Suprapubic skin (tissue), 3 donors: ENCODE results near the gene STX2.

Experiments used
- POLR2A ChIP-seq, 2 donors: fragments of 450-650 bp; IDR thresholded peaks; one replicate each; pipeline ENCODE4 v1.6.1; 2017; ENCODE audit warnings: antibody characterized with exemption in 2 of 2, mild to moderate bottlenecking in 2 of 2, moderate library complexity in 2 of 2
- TF ChIP-seq, protein P1 (sequence below), 2 donors: fragments of 200-600 bp in 1 of 2; fragments of 450-650 bp in 1 of 2; sonication (generic) in 1 of 2; IDR thresholded peaks; one replicate each; pipeline ENCODE4 v1.5.1; 2016 to 2019; ENCODE audit warnings: antibody characterized with exemption in 2 of 2, mild to moderate bottlenecking in 1 of 2, moderate library complexity in 1 of 2

GRCh38 chr12:130873825-130874224, 34.8 kb upstream of the STX2 start:
- TF ChIP-seq, protein P1, sequence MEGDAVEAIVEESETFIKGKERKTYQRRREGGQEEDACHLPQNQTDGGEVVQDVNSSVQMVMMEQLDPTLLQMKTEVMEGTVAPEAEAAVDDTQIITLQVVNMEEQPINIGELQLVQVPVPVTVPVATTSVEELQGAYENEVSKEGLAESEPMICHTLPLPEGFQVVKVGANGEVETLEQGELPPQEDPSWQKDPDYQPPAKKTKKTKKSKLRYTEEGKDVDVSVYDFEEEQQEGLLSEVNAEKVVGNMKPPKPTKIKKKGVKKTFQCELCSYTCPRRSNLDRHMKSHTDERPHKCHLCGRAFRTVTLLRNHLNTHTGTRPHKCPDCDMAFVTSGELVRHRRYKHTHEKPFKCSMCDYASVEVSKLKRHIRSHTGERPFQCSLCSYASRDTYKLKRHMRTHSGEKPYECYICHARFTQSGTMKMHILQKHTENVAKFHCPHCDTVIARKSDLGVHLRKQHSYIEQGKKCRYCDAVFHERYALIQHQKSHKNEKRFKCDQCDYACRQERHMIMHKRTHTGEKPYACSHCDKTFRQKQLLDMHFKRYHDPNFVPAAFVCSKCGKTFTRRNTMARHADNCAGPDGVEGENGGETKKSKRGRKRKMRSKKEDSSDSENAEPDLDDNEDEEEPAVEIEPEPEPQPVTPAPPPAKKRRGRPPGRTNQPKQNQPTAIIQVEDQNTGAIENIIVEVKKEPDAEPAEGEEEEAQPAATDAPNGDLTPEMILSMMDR (IDR thresholded peaks at IDR 0.05), result no peak
- no peak for TF ChIP-seq POLR2A (IDR thresholded peaks at IDR 0.05)
